ENCODE results near the gene MGAT5B.

Gene MGAT5B

DNA sequence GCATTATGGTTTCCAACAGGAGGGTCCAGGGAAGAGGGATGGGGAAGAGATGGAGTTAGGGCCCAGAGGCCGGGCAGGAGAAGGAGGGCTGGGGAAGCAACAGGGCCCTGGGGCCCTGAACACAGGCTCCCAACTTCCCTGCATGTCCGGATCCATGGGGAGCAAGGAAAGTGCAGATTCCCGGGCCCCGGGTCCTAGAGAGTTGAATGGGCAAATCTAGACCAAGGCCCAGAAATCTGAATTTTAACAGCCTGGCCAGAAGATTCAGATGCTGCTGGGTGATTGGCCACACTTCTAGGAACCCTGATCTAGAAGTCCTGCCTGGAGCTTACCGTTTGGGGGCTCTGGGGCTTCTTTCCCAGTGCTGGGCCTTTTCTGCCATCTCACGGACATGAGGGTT is 13.2 kb downstream of the MGAT5B start:
- DNase-seq: no peak

DNA sequence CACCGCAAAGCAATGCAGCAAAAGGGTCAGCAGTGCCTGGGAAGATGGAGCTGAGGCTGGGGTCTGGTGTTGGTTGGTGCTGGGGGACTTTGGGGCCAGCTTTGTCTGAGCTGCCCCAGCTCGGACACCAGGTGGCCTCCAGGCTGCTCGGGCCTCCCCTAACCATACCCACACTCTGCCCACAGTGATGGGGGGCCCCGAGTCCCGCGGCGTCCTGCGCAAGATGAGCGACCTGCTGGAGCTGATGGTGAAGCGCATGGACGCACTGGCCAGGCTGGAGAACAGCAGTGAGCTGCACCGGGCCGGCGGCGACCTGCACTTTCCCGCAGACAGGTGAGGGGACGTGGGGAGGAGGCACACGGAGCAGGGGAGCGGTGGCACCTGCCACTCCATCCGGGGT is 13.8 kb downstream of the MGAT5B start:
- DNase-seq: no peak

DNA sequence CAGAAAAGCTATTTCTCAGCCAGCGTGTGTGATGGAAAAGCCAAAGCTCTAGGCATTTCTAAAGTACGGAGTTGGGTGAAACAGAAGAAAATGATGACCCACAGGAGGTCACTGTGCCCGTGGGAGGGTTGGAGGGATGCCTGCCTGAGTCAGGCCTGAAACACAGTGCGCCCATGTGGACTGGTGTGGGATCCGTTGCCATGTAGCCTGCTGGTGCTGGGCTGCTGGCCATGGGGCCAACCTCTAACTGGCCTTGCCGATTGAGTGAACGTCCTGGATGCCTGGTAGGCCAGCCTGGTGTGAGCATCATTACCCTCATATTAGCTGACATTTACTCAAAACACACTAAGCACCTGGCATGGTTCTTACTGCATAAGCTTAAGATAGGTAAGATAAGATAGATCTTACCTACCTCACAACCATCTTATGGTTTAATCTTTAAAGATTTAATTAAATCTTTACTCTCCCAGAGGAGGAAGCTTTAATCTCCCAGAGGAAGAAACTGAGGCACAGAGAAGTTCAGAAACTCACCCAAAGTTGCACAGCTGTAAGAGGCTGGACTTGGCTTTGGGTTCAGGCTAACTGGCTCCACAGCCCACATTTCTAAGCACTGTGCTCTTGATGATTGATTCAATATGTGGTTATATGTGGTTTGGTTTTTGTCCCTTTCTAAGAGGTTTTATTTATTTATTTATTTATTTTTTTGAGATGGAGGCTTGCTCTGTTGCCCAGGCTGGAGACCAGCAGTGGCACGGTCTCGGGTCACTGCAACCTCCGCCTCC is 15.7 kb downstream of the MGAT5B start:
- DNase-seq: no peak

DNA sequence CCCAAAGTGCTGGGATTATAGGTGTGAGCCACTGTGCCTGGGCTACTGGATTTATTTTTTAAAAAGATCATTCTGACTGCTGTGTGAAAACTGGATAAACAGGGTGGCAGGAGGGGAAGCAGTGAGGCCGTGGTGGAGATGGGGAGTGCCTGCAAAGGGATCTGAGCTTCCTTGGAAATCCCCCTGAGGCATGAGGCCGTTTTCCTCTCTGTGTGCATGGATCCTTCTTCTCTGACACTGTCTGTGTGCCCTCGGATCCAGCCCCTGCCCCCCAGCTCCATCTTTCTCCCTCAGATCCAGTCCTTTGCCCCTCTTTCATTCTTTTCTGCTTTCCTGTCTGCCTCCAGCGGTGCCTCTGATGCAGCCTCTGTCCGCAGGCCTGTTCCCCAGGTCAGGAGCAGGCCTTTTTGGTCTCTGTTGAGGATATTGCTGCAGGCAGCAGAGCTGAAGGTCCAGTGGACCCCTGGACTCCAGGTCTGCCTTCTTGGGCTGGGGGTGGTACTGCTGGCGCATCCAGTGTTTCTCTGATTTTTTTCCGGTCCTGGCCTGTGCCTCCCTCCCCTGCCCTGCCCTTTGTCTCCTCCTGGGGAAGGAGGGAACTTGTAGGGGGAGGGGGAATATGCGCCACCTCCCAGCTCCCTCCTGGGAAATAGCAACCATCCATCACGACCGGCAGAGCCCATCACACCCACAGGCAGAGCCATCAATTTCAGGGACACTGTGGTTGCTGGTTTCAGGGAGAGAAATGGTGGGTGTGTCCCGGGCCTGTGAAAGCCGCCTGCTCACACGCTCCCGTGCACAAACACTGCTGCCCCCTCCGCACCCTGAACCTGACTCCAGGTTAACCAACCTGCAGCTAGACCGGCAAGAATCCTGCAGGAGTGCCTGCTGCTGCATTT is 17.0 kb downstream of the MGAT5B start:
- no peak for DNase-seq

DNA sequence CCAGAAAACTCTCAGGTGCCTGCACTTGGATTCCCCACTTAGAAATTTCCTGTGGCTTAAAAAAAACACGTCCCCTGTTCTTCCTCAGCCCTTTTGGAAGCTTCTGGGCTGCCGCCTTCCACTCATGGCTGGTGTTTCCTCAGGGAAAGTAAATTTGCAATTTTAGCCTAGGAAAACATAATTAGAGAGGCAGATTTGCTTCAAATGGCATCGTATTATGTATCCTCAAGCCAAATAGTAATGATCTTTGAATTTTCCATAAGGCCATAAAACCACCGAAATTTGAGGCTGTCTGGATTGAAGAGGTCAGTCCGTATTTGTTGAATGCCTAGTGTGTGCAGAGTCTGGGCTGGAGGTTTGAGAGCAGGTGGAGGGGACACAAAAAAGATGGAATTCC is 17.7 kb downstream of the MGAT5B start:
- no peak for DNase-seq

DNA sequence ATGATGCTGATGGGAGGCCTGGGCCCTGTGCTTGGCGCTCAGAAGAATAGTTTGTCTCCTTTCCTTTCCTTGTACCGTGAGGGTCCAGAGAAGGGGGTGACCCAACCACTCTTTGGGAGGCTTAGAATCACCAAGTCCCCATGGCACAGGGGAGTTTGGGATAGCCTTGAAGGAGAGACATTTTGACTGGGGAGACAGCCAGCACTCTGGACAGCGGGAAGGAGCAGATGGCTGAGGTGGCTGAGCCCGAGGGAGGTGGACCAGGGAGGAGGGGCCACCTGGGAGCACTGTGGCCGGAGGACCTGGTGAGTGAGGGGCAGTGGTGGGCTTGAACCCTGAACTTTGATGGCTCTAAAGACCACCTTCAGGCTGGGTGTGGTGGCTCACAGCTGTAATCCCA is 18.2 kb downstream of the MGAT5B start:
- no peak for DNase-seq

DNA sequence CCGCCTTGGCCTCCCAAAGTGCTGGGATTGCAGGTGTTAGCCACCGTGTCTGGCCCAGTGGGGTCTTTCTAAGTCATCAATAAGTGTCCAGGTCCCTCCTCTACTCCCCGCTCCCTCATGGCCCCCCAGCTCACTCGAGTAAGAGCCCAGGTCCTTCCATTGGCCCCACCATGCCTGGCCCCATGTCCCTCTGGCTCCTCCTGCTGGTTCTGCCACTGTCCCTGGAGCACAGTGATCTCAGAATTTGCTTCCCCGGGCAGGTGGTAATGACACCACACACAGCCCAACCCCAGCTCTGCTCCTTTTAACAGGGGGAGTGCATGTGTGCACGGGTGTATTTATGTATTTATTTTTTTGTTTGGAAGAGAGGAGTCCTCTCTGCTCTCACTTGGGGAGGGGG is 19.6 kb downstream of the MGAT5B start:
- no peak for DNase-seq

DNA sequence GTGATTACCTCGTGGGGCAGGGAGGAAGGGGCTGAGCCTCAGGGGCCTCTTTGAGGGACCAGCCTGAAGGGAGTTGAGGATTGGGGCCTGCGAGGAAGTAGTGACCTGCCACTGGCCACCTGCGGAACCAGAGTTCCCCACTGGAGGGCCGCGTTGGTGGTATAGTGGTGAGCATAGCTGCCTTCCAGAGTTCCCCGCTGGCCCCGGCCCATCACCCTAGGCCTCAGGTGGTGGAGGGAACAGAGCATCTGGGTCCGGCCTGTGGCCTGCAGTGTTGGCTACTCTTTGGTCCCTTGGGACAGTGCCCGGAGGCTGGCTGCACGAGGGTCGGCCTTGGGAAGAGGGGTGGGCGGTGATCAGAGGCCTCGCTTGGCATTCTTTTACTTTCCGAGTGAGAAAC is 20.5 kb downstream of the MGAT5B start:
- DNase-seq: no peak

DNA sequence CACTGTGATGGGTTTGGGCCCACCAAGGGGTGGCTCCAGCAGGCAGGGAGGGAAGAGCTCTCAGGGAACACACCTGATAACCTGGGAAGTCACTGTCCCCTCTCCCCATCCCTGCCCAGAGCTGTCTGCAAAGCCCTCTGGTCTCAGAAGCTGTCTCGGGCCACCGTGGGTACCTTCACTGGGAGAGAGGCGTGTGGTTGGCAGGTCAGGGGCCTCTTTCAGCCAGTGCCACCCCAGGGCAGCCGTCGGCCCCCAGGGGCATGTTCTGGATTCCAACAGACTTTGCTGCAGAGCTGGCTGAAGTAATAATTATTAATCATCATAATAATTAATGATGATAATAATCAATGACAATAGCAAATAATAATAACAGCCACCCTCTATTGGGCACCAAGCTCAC is 21.1 kb downstream of the MGAT5B start:
- DNase-seq: no peak

DNA sequence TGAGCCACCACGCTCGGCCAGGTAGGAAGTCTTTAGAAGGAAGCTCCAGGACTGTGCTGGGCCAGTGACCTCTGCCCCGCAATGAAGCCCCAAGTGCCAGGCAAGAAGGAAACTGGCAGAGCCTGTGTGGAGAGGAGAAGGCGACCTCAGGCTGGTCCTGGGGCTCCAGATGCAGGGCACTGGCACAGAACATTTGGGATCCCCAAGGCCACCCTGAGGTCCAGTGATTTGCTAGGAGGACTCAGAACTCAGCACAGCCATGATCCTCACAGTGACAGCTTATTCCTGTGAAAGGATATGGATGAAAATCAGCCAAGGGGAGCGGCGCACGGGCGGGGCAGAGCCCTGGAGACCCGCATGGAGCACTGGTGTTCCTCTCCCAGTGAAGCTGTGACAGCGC is 24.1 kb downstream of the MGAT5B start:
- no peak for DNase-seq

DNA sequence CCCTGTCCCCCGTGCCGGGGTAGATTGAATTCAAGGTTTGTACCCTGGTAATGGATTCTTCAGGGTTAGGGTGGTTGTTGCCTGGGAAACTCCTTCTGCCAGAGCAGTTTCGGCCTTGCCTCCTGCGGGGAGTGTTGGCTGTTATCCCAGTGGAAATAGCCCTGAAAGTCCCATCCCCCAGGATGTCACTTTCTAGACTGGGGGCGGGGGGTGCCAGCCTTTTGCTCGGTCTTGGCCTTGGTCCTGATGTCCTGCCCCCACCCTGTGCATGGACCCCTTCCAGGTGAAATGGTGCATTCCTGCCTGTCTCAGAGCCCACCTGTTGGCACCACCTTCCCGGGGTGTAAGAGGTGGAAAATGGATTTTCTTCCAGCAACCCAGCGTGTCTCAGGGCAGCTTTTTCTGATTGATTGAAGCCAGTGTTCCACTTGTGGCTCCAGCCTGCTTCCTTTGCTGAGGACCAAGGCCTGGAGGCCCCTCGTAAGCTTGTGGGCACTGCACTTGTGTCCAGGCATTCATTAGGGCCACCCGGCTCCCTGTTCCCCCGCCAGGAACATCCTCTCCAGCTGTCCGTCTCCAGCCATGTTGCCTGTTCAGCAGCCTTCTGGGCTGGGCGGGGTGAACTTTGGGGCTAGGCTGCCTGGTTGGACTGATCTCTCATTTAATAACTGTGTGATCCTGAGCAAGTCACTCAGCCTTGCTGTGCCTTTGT is 25.6 kb downstream of the MGAT5B start:
- DNase-seq: no peak

DNA sequence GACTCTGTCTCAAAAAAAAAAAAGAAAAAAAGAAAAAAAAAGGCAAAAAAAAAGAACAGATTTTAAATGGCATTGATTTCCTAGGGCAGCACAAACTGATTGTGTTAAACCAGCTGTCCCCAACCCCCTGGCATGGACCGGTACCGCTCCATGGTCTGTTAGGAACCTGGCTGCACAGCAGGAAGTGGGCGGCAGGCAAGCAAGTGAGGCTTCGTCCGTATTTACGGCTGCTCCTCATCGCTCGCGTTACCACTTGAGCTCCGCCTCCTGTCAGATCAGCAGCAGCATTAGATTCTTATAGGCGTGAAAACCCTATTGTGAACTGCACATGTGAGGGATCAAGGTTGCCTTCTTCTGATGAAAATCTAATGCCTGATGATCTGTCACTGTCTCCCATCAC is 26.6 kb downstream of the MGAT5B start:
- DNase-seq: no peak

DNA sequence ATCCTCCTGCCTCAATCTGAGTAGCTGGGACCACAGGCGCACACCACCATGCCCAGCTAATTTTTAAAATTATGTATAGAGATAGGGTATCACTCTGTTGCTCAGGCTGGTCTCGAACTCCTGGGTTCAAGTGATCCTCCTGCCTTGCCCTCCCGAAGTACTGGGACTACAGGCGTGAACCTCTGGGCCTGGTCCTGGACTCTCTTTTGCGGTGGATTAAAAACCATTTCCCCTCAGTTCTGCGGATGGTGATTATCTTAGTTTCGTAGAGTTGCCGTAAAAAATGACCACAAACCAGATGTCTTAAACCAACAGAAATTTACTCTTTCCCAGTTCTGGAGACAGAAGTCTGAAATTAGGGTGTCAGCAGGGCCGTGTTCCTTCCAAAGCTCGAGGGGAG is 28.8 kb downstream of the MGAT5B start:
- no peak for DNase-seq

DNA sequence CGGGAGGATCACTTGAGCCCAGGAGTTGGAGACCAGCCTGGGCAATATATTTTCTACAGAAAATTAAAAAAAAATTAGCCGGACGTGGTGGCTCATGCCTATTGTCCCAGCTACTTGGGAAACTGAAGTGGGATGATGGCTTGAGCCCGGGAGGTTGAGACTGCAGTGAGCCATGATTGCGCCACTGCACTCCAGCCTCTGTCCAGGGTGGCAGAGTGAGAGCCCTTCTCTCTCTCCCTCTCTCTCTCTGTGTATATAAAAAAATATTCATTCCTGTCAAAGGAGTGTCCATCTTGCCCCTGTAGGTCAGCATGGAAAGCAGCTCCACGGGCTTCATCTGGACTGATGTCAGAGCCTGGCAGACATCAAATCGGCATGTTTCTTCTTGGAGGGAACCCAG is 31.2 kb downstream of the MGAT5B start:
- DNase-seq: no peak

DNA sequence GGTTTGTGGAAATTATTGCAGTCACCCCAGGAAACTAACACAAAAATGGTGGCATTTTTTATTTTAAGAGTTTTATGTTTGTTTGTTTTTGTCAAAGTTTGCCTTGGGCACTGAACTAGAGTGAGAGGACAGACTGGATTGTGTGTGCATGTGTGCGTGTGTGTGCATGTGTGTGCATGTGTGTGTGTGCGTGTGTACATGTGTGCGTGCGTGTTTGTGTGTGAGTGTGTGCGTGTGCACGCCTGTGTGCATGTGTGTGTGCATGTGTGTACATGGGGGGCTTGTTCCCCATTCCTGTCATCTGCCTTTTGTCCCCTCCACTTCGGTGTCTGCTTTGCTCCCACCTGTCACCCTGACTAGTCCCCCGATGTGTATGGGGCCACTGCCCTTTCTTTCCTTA is 32.5 kb downstream of the MGAT5B start:
- no peak for DNase-seq

DNA sequence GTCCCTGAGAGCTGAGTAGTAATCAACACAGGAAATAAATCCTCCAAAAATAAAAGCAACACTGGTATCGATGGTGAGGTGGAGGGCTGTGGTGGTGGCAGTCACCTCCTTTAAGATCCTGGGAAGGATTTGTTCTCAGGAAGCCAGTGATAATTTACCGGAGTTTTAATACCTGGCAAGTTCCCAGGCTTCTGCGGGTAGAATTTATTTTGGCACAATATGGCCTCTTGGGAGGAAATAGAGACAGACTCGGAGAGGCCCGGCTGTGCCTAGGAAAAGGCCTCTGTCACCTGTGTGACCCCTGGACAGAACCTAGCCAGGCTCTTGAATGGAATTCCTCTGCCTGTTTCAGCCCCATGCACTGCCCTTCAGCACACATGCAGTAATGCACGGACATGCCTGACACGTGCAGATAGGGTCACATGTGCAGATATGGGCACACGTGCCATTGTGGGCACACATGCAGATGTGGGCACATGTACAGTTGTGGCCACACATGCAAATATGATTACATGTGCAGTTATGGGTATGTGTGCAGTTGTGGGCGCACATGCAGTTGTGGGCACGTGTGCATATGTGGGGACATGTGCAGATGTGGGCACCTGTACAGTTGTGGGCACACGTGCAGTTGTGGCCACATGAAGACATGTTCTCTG is 33.5 kb downstream of the MGAT5B start:
- no peak for DNase-seq

DNA sequence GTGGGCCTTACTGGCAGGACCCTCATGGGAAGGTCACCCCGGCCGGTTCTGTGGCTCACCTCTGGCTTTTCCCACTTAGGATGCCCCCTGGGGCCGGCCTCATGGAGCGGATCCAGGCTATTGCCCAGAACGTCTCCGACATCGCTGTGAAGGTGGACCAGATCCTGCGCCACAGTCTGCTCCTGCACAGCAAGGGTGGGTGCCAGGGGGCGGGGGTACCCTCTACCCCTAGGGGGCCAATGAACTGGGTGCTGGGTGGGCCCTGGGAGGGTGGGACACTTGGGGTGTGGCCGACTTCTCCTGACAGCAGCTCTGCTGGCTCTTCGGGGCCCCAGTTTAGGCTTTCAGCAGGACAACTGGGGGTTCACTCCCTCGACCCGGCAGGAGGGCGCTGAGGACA is 34.3 kb downstream of the MGAT5B start:
- DNase-seq: no peak

DNA sequence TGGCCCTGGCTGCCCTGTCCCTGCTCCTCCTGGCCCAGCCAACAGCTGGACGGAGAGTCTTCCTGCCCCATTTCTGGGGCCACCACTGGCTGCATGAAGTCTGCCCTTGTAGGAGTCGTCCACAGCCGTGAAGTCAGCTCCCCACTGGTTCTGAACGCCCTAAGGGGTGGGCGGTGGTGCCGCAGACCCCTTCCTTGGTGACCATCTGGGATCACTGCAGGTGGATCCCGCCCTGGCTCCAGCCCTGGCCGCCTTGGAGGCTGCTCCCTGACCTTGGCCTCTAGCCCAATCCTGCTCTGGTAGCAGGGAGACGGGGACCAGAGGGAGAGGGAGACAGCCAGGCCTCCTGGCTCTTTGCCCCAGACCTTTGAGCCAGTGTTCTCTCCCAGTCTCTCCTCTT is 35.4 kb downstream of the MGAT5B start:
- DNase-seq: no peak

DNA sequence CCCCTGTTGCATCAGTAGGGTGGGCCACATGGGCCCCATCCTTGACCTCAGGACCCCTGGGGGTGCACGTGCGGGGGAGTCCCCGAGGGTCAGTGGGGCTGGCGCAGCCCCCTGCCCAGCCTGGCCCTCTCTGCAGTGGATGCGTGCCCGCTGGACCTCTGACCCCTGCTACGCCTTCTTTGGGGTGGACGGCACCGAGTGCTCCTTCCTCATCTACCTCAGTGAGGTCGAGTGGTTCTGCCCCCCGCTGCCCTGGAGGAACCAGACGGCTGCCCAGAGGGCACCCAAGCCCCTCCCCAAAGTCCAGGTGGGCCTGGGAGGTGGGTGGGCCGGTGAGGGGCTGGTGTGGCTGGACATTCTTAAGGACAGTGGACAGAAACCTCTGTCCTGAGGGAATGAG is 35.9 kb downstream of the MGAT5B start:
- DNase-seq: no peak

DNA sequence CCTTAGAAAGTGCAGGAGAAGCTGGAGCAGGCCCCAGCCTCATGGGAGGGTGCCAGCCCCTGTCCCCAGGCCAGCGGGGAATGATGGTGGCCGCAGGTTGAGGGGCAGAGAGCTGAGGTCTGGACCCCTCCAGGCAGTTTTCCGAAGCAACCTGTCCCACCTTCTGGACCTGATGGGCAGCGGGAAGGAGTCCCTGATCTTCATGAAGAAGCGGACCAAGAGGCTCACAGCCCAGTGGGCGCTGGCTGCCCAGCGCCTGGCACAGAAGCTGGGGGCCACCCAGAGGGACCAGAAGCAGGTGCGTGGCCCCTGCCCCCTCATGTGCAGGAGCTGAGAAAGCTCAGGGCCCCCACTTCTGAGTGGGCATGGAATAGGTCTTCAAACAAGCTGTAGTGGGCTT is 36.8 kb downstream of the MGAT5B start:
- no peak for DNase-seq

DNA sequence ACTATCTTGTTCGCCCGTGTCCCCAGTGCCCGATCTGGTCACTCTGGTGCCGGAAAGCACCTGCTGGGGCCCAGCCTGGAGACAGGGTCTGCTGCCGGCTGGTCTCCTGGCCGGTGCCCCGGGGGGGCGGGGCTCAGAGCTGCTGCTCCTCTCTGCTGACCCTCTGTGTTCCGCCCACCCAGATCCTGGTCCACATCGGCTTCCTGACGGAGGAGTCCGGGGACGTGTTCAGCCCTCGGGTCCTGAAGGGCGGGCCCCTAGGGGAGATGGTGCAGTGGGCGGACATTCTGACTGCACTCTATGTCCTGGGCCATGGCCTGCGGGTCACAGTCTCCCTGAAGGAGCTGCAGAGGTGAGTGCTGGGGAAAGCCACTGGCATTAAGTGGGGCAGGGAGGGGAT is 37.6 kb downstream of the MGAT5B start:
- DNase-seq: no peak

DNA sequence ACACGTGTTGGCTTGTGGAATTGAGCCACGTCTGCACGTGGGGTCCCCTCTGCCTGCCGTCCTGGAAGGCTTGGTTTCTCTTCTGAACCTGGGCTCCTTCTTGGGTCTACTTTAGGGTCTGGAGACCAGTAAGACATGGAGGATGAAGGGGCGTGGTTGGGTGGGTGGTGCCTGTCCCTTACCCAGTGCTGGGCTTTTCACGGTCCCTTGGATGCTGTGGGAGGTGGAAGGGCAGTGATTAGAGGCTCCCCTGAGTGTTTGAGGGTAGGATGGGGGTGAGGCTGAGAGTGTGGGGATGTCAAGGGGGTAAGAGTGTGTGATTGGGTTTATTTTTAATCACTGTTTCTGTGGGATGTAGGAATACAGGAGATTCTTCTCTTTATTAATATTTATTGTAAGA is 38.3 kb downstream of the MGAT5B start:
- no peak for DNase-seq

DNA sequence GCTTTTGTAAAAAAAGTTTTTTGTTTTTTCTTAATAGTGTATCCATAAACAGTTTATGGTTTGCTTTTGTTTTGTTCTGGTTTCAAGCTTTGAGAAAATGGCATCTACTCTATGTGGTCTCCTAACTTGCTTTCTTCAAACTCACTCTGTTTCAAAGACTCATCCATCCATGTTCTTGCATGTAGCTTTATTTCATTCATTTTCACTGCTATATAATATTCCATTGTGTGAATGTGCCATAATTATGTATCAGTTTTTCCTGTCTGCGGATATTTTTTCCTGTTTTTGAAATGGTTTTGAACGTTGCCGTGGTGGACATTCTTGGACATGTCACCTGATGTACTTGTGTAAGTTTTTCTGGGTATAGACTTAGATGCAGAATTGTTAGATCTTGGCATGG is 39.1 kb downstream of the MGAT5B start:
- DNase-seq: no peak
